ENCODE data around the gene CFAP100. TPM values are rescaled to one million over a fixed set of nuclear protein-coding genes. Genes with fewer than 3 reads are reported as not detected.

The CFAP100 gene
- total and polyA plus RNA-seq, 2 of the 4 experiments (the other 2 are of a cell fraction): not detected

- no peak for ATAC-seq (ENCODE audit: low read depth)
- Histone ChIP-seq H2AFZ (replicated peaks; ENCODE audit: low read length, poor library complexity) (peak overlapping the region; percentile 11), H2BK15ac (ENCODE audit: low read depth, low read length) (no peak overlapping the region), H2AK9ac (replicated peaks; ENCODE audit: low read depth, low read length, poor library complexity) (no peak overlapping the region), H3K9me3 (ENCODE audit: control insufficient read depth, insufficient read depth, low read length) (no peaks in the 10 kb centered on the region), H3K23ac (ENCODE audit: low read depth, low read length) (no peak overlapping the region), H4K8ac (ENCODE audit: low read depth in 2 of 2, low read length in 2 of 2) (no peak overlapping the region), H3K4me2 (ENCODE audit: low read depth, low read length) (no peak overlapping the region), H3K9ac (ENCODE audit: low read depth, low read length) (no peak overlapping the region), H3K4me1 (ENCODE audit: control insufficient read depth, insufficient read depth, low read length) (peaks cover 1% of the 10 kb centered on the region; the same call in 1 of the 2 replicates), H3K27ac (ENCODE audit: insufficient read depth, low read length) (no peak overlapping the region), H3K4ac (ENCODE audit: low read depth, low read length) (no peak overlapping the region), H3K4me3 (ENCODE audit: insufficient read depth, low read depth, low read length) (no peak overlapping the region), H3K14ac (replicated peaks; ENCODE audit: low read depth, low read length) (no peak overlapping the region), H3K36me3 (ENCODE audit: control insufficient read depth, insufficient read depth, low read length) (peaks cover 1% of the 10 kb centered on the region; the same call in 1 of the 2 replicates), H3K27me3 (ENCODE audit: control insufficient read depth, insufficient read depth, low read length) (peaks cover 3% of the 10 kb centered on the region; the same call in 1 of the 2 replicates), H4K20me1 (ENCODE audit: insufficient read depth, low read length) (no peaks in the 10 kb centered on the region; the same call in 1 of the 2 replicates), H3K18ac (ENCODE audit: low read depth, low read length) (no peak overlapping the region), H2BK120ac (ENCODE audit: low read depth, low read length) (no peak overlapping the region), H4K5ac (ENCODE audit: low read depth, low read length) (no peak overlapping the region), H3K56ac (ENCODE audit: extremely low read depth, insufficient read depth, low read length) (no peak overlapping the region), H4K91ac (ENCODE audit: insufficient read depth, low read depth, low read length) (no peak overlapping the region), H2BK20ac (ENCODE audit: low read depth, low read length) (no peak overlapping the region), H2AK5ac (ENCODE audit: low read depth, low read length) (no peak overlapping the region), H2BK5ac (ENCODE audit: low read depth, low read length, poor library complexity, severe bottlenecking) (no peak overlapping the region), H3K9me1 (ENCODE audit: insufficient read depth, low read length) (no peaks in the 10 kb centered on the region), H3K79me1 (ENCODE audit: low read depth in 1 of 2, low read length in 2 of 2) (no peaks in the 10 kb centered on the region)
- BruUV-seq (replicated peaks): no TSS peak
- ChIA-PET CTCF (no interaction called here), POLR2A (ENCODE audit: unreplicated experiment) (no interaction called here)
- no CpG with 5 or more reads among the region's 10 CpGs for WGBS, 2 experiments (ENCODE audit: extremely low coverage in 2 of 2, insufficient read length in 1 of 2)
- dilution Hi-C loops (cut with HindIII; ENCODE audit: low sequenced_read_pairs, unreplicated experiment) (no loop called here), in situ Hi-C loops (cut with MboI; ENCODE audit: low sequenced_read_pairs) (no loop called here), intact Hi-C loops (cut with micrococcal nuclease) (no loop called here)
- no peak for DNase-seq
- TF ChIP-seq SMC3 (IDR thresholded peaks at IDR 0.05; ENCODE audit: low read depth, low read length) (no peak), RAD21 (IDR thresholded peaks at IDR 0.05; ENCODE audit: low read length) (no peak)
Observed at GRCh38 chr3:126351086-126351770, 43.5 kb upstream of the CFAP100 start.
